Adrenal gland (tissue), 5 donors: ENCODE data around the gene AP4M1.

Experiments used
- CTCF ChIP-seq, 6 experiments: fragments of 450-650 bp in 4 of 6; fragments of 200-600 bp in 2 of 6; sonication (generic) in 1 of 6; IDR thresholded peaks; 1 replicate in 5 of 6; 2 replicates in 1 of 6; pipeline versions ENCODE4 v1.5.1 to v1.8.0; 2016 to 2021; ENCODE audit warnings: antibody characterized with exemption in 6 of 6, mild to moderate bottlenecking in 2 of 6, moderate library complexity in 1 of 6
- POLR2A ChIP-seq, 2 donors: fragments of 450-650 bp; IDR thresholded peaks; one replicate each; pipeline ENCODE4 v1.6.1; 2017; ENCODE audit warnings: antibody characterized with exemption in 2 of 2, mild to moderate bottlenecking in 2 of 2, moderate library complexity in 1 of 2
- donor health status: DM: no; HTN: no; CAD: no.

- TF ChIP-seq CTCF (IDR thresholded peaks at IDR 0.05) (no peak), POLR2A (IDR thresholded peaks at IDR 0.05) (no peak)
Measured at GRCh38 chr7:100069991-100070390, 31.5 kb upstream of the AP4M1 start.
